ENCODE results near the gene ZBTB7B. TPM values are rescaled to one million over a fixed set of nuclear protein-coding genes. Genes with fewer than 3 reads are reported as not detected.
A peak's percentile ranks its signal among the peaks of the same experiment; 100 is the strongest.

The ZBTB7B gene
- total and polyA plus RNA-seq, 9 of the 15 experiments (the other 6 are each of a cell fraction or from before 2014, with no cell fraction given), result 0.04 to 46.5 (median 15.2) TPM

- no peak for TF ChIP-seq ZHX1 (conservative IDR thresholded peaks at IDR 0.05; ENCODE audit: low read length)
- no peak for TF ChIP-seq ZC3H4 (CRISPR knock-in tag; IDR thresholded peaks at IDR 0.05; ENCODE audit: borderline replicate concordance)
- peak; percentile 92; the same call in 1 of the 2 replicates for TF ChIP-seq MTA3 (IDR thresholded peaks at IDR 0.05; ENCODE audit: borderline replicate concordance)
- no peak for TF ChIP-seq FOS (IDR thresholded peaks at IDR 0.05; ENCODE audit: extremely low read depth, insufficient read length)
- TF ChIP-seq SMAD2 (IDR thresholded peaks at IDR 0.05; ENCODE audit: low read depth, low read length), result no peak
- TF ChIP-seq HDAC2 (IDR thresholded peaks at IDR 0.05), result peak; percentile 48; the same call in 1 of the 2 replicates
- no peak for TF ChIP-seq ZNF217 (CRISPR knock-in tag; IDR thresholded peaks at IDR 0.05)
- no peak for TF ChIP-seq ZNF77 (CRISPR knock-in tag; IDR thresholded peaks at IDR 0.05)
- TF ChIP-seq POLR2AphosphoS5 (IDR thresholded peaks at IDR 0.05; ENCODE audit: control insufficient read depth, insufficient read depth, low read depth, low read length), result peak; percentile 66
- TF ChIP-seq ZNF609 (CRISPR knock-in tag; IDR thresholded peaks at IDR 0.05; ENCODE audit: borderline replicate concordance), result no peak
- TF ChIP-seq SREBF2 (CRISPR knock-in tag; IDR thresholded peaks at IDR 0.05), result no peak
- no peak for TF ChIP-seq ZNF551 (CRISPR knock-in tag; IDR thresholded peaks at IDR 0.05)
- TF ChIP-seq KLF16 (IDR thresholded peaks at IDR 0.05), result no peak
- 0 out of 2 replicates have a peak, but pooled peaks have one; percentile 14 for TF ChIP-seq ZNF41 (CRISPR knock-in tag; conservative IDR thresholded peaks at IDR 0.05)
- TF ChIP-seq CHD2 (IDR thresholded peaks at IDR 0.05; ENCODE audit: low read depth, low read length), result peak; percentile 17; the same call in 1 of the 2 replicates
- TF ChIP-seq ZNF174 (CRISPR knock-in tag; IDR thresholded peaks at IDR 0.05), result no peak
- TF ChIP-seq ELK1 (CRISPR knock-in tag; IDR thresholded peaks at IDR 0.05), result no peak
- no peak for TF ChIP-seq TAL1 (IDR thresholded peaks at IDR 0.05)
- no peak; the same call in 1 of the 2 replicates for TF ChIP-seq CGGBP1 (CRISPR knock-in tag; IDR thresholded peaks at IDR 0.05)
- TF ChIP-seq MED1 (CRISPR knock-in tag; IDR thresholded peaks at IDR 0.05; ENCODE audit: borderline replicate concordance), result no peak
Measured at GRCh38 chr1:154961207-154962155, 41.1 kb upstream of the ZBTB7B start, which contains the start of gene PYGO2 (continued).

Measured in K562 (cell line).